Measurements from ENCODE around the gene RPL18. TPM values are rescaled to one million over a fixed set of nuclear protein-coding genes. Genes with fewer than 3 reads are reported as not detected.

RPL18 gene
- total and polyA plus RNA-seq, 9 of the 15 experiments (the other 6 are each of a cell fraction or from before 2014, with no cell fraction given), result 312 to 2,635 (median 1,653) TPM

DNA sequence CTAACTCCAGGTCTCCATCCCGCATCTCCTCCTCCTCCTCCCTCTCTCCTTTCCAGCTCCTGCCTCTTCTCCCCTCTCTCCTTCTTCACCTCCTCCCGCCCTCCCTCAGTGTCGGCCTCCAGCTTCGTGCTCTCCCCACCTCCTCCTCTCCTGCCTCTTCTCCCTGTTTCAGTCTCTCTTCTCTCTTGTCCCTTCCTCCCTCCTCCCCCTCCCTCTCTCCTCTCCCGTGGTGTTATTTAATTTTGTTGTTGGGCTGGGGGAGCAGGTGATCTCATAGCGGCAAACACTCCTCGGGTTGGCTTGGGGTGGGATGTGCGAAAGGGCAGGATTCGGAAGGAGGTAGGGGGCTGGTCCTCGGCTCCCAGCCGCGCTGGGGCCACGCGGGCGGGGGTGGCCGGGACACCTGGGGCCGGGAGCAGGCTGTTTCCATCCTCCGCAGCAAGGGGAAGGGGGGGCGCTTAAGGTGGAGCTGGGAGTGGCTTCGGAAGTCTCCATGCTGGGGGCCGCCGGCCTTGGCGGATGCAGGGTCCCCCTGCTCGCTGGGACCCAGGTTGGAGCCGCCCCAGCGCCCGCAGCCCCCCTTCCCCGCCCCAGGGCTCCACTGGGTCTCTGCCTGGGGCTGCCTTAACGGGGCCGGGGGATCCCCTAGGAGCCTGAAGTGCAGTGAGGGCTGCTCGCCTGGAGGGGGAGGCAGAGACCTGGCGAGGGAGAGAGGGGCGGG is 27.2 kb upstream of the RPL18 start, which contains the start of gene CA11 (continued):
- peak; percentile 80; the same call in 1 of the 2 replicates for TF ChIP-seq REST (IDR thresholded peaks at IDR 0.05; ENCODE audit: borderline replicate concordance)
- TF ChIP-seq REST (CRISPR knock-in tag; IDR thresholded peaks at IDR 0.05; ENCODE audit: low read depth), result no peak
- TF ChIP-seq KDM1A (IDR thresholded peaks at IDR 0.05), result peak; percentile 31 to 91; a peak in 3 of 4 replicates
- TF ChIP-seq ZKSCAN3 (CRISPR knock-in tag; IDR thresholded peaks at IDR 0.05), result no peak
- no peak; the same call in 1 of the 2 replicates for TF ChIP-seq ZNF316 (IDR thresholded peaks at IDR 0.05)
- TF ChIP-seq HMGN3 (IDR thresholded peaks at IDR 0.05; ENCODE audit: borderline replicate concordance, extremely low read depth, insufficient read length, low read depth, low read length), result peak; percentile 36
- no peak for TF ChIP-seq HEY1 (CRISPR knock-in tag; IDR thresholded peaks at IDR 0.05; ENCODE audit: borderline replicate concordance)
- TF ChIP-seq TAF1 (IDR thresholded peaks at IDR 0.05; ENCODE audit: control insufficient read depth, extremely low read depth, insufficient read depth, low read length, severe bottlenecking), result no peak
- peak; percentile 82 for TF ChIP-seq PRDM10 (IDR thresholded peaks at IDR 0.05; ENCODE audit: partially characterized antibody)
- 0 out of 2 replicates have a peak, but pooled peaks have one; percentile 2 for TF ChIP-seq CBFA2T2 (conservative IDR thresholded peaks at IDR 0.05)
- TF ChIP-seq ARID2 (IDR thresholded peaks at IDR 0.05), result 0 out of 2 replicates have a peak, but pooled peaks have one; percentile 60
- TF ChIP-seq, protein P1, sequence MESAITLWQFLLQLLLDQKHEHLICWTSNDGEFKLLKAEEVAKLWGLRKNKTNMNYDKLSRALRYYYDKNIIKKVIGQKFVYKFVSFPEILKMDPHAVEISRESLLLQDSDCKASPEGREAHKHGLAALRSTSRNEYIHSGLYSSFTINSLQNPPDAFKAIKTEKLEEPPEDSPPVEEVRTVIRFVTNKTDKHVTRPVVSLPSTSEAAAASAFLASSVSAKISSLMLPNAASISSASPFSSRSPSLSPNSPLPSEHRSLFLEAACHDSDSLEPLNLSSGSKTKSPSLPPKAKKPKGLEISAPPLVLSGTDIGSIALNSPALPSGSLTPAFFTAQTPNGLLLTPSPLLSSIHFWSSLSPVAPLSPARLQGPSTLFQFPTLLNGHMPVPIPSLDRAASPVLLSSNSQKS (CRISPR knock-in tag; IDR thresholded peaks at IDR 0.05), result no peak
- no peak for TF ChIP-seq ZNF589 (CRISPR knock-in tag; IDR thresholded peaks at IDR 0.05; ENCODE audit: low read depth)
- TF ChIP-seq SUPT5H (IDR thresholded peaks at IDR 0.05), result peak; percentile 64
- no peak for TF ChIP-seq RBM22 (IDR thresholded peaks at IDR 0.05; ENCODE audit: low read depth, low read length, poor library complexity, severe bottlenecking)
- TF ChIP-seq MTA2 (IDR thresholded peaks at IDR 0.05; ENCODE audit: low read depth), result peak; percentile 31; the same call in 1 of the 2 replicates

All from K562 (cell line).